H1 (cell line): Measurements from ENCODE around the gene ZW10. TPM values are rescaled to one million over a fixed set of nuclear protein-coding genes. Genes with fewer than 3 reads are reported as not detected.

Experiments used
- CTCF ChIA-PET: fragments of 300-600 bp; sonication (Branson Sonifier 250); formaldehyde crosslinking; loops from one replicate; lab custom pipeline; 2021; ENCODE audit not compliant: partially characterized antibody; lab: Charles Lee
- POLR2A ChIA-PET: fragments of 300-600 bp; sonication (Branson Sonifier 250); formaldehyde crosslinking; loops from one replicate; lab custom pipeline; 2021; ENCODE audit warnings: inconsistent platforms; ENCODE audit not compliant: partially characterized antibody; lab: Charles Lee
- DNase-seq, 2 experiments: peaks; one replicate each; pipeline versions ENCODE4 v3.0.0 to v3.0.0-alpha.2; 2010 to 2022; ENCODE audit warnings: low spot score in 2 of 2, low read depth in 1 of 2, mixed read lengths in 1 of 2
- FAIRE-seq: peaks from 2 replicates; lab custom pipeline; 2011; peaks lifted over from hg19 to GRCh38; lab: Jason Lieb, UNC
- H2AFZ ChIP-seq: 2 replicates; pipeline ENCODE4 v1.8.1; 2012; ENCODE audit warnings: low read length, inconsistent platforms
- H2AK5ac ChIP-seq: 2 replicates; pipeline ENCODE4 v1.6.1; 2013; ENCODE audit warnings: low read depth, low read length
- H2BK120ac ChIP-seq: replicated peaks from 2 replicates; pipeline ENCODE3; 2013; ENCODE audit warnings: low read depth, low read length, inconsistent platforms
- H2BK12ac ChIP-seq: 2 replicates; pipeline ENCODE4 v1.6.1; 2013; ENCODE audit warnings: low read depth, low read length
- H2BK15ac ChIP-seq: 2 replicates; pipeline ENCODE4 v1.6.1; 2013; ENCODE audit warnings: low read length
- H2BK20ac ChIP-seq: 2 replicates; pipeline ENCODE4 v1.6.1; 2013; ENCODE audit warnings: low read length
- H2BK5ac ChIP-seq: 2 replicates; pipeline ENCODE4 v1.6.1; 2013; ENCODE audit warnings: low read depth, low read length
- H3K14ac ChIP-seq: 2 replicates; pipeline ENCODE4 v1.6.1; 2013; ENCODE audit warnings: inconsistent platforms; ENCODE audit not compliant: insufficient read length
- H3K18ac ChIP-seq: 2 replicates; pipeline ENCODE4 v1.6.1; 2013; ENCODE audit warnings: low read length; ENCODE audit errors: extremely low read depth
- H3K23ac ChIP-seq: 2 replicates; pipeline ENCODE4 v1.6.1; 2013; ENCODE audit warnings: inconsistent platforms; ENCODE audit not compliant: insufficient read length
- H3K23me2 ChIP-seq: 2 replicates; pipeline ENCODE4 v1.6.1; 2013; ENCODE audit warnings: low read depth, low read length
- H3K27ac ChIP-seq: 2 replicates; pipeline ENCODE4 v1.6.1; 2011; ENCODE audit warnings: low read depth, low read length, inconsistent platforms
- H3K27me3 ChIP-seq, 4 experiments: replicated peaks in 1 of 4; 1 replicate in 1 of 4; 2 replicates in 3 of 4; pipeline versions ENCODE4 v1.6.1 to v1.8.1; 2011 to 2013; ENCODE audit warnings: low read length in 3 of 4, mild to moderate bottlenecking in 3 of 4, inconsistent platforms in 2 of 4, mixed read lengths in 2 of 4, moderate library complexity in 1 of 4; ENCODE audit not compliant: control insufficient read depth in 3 of 4, insufficient read depth in 3 of 4; ENCODE audit errors: extremely low read depth in 1 of 4
- H3K36me3 ChIP-seq, 4 experiments: 2 replicates each; pipeline versions ENCODE4 v1.6.1 to v1.8.1; 2011 to 2013; ENCODE audit warnings: mild to moderate bottlenecking in 4 of 4, low read length in 3 of 4, moderate library complexity in 2 of 4, control low read depth in 1 of 4, inconsistent platforms in 1 of 4; ENCODE audit not compliant: insufficient read depth in 4 of 4, control insufficient read depth in 2 of 4
- H3K4ac ChIP-seq: replicated peaks from 2 replicates; pipeline ENCODE3; 2013; ENCODE audit warnings: low read length, low read depth, mixed read lengths, inconsistent platforms; ENCODE audit not compliant: insufficient read length
- H3K4me1 ChIP-seq, 4 experiments: replicated peaks in 1 of 4; 1 replicate in 1 of 4; 2 replicates in 3 of 4; pipeline versions ENCODE4 v1.6.1 to v1.8.1; 2011 to 2013; ENCODE audit warnings: low read length in 3 of 4, inconsistent platforms in 2 of 4, mixed read lengths in 1 of 4; ENCODE audit not compliant: insufficient read depth in 4 of 4, control insufficient read depth in 3 of 4
- H3K4me2 ChIP-seq, 2 experiments: 2 replicates each; pipeline versions ENCODE4 v1.6.1 to v1.8.1; 2011 to 2013; ENCODE audit warnings: low read depth in 2 of 2, low read length in 2 of 2, control low read depth in 1 of 2, inconsistent platforms in 1 of 2, mild to moderate bottlenecking in 1 of 2; ENCODE audit not compliant: insufficient read depth in 1 of 2
- H3K4me3 ChIP-seq, 4 experiments: fragments of 200-600, 300-600 bp in 1 of 4; sonication (generic), shearing (Covaris generic), sonication (Bioruptor Twin) in 1 of 4; 2 replicates each; pipeline versions ENCODE4 v1.5.1 to v1.8.1; 2011 to 2016; ENCODE audit warnings: low read length in 4 of 4, low read depth in 3 of 4, control low read depth in 2 of 4, inconsistent platforms in 2 of 4, mild to moderate bottlenecking in 2 of 4, mixed read lengths in 1 of 4, moderate library complexity in 1 of 4; ENCODE audit not compliant: insufficient read depth in 2 of 4; ENCODE audit errors: extremely low read depth in 1 of 4
- H3K56ac ChIP-seq: replicated peaks from 2 replicates; pipeline ENCODE3; 2013; ENCODE audit warnings: low read depth, mild to moderate bottlenecking, mixed read lengths, low read length, inconsistent platforms; ENCODE audit not compliant: insufficient read length
- H3K79me1 ChIP-seq: 2 replicates; pipeline ENCODE4 v1.6.1; 2013; ENCODE audit warnings: low read depth, low read length, control low read depth
- H3K79me2 ChIP-seq, 2 experiments: 2 replicates each; pipeline versions ENCODE4 v1.6.1 to v1.8.1; 2012 to 2013; ENCODE audit warnings: low read length in 2 of 2, mild to moderate bottlenecking in 2 of 2, inconsistent platforms in 1 of 2; ENCODE audit not compliant: insufficient read depth in 2 of 2, control insufficient read depth in 1 of 2
- H3K9ac ChIP-seq, 4 experiments: replicated peaks in 1 of 4; 1 replicate in 1 of 4; 2 replicates in 3 of 4; pipeline versions ENCODE4 v1.6.1 to v1.8.1; 2011 to 2013; ENCODE audit warnings: low read depth in 3 of 4, low read length in 3 of 4, control low read depth in 2 of 4, mild to moderate bottlenecking in 2 of 4, moderate library complexity in 2 of 4, inconsistent platforms in 1 of 4; ENCODE audit errors: extremely low read depth in 1 of 4
- H3K9me3 ChIP-seq, 2 experiments: 2 replicates each; pipeline versions ENCODE4 v1.6.1 to v1.8.1; 2012 to 2013; ENCODE audit warnings: mild to moderate bottlenecking in 2 of 2, moderate library complexity in 2 of 2, control low read depth in 1 of 2, inconsistent platforms in 1 of 2, low read depth in 1 of 2, low read length in 1 of 2, mixed read lengths in 1 of 2; ENCODE audit not compliant: insufficient read depth in 2 of 2
- H4K20me1 ChIP-seq, 2 experiments: replicated peaks in 1 of 2; 2 replicates each; pipeline versions ENCODE3 to v1.8.1; 2011 to 2013; ENCODE audit warnings: inconsistent platforms in 2 of 2, low read length in 2 of 2, mild to moderate bottlenecking in 1 of 2; ENCODE audit not compliant: insufficient read depth in 2 of 2, control insufficient read depth in 1 of 2
- H4K5ac ChIP-seq: 2 replicates; pipeline ENCODE4 v1.6.1; 2013; ENCODE audit warnings: low read length, low read depth, mixed read lengths, inconsistent platforms; ENCODE audit not compliant: insufficient read length
- H4K8ac ChIP-seq: 2 replicates; pipeline ENCODE4 v1.8.0; 2013; ENCODE audit warnings: mild to moderate bottlenecking, moderate library complexity, low read length, inconsistent platforms; ENCODE audit not compliant: insufficient read depth; ENCODE audit errors: extremely low read depth
- H4K91ac ChIP-seq: replicated peaks from 2 replicates; pipeline ENCODE3; 2013; ENCODE audit warnings: low read length, mixed read lengths, inconsistent platforms; ENCODE audit not compliant: insufficient read length
- CBX5 ChIP-seq: fragments of 300-800, 300-1000 bp; sonication (generic); IDR thresholded peaks from 2 replicates; pipeline ENCODE4 v1.7.1; 2016; ENCODE audit warnings: antibody characterized with exemption, low read length, low read depth
- CBX8 ChIP-seq: fragments of 300-800, 300-1000 bp; sonication (generic); IDR thresholded peaks from 2 replicates; pipeline ENCODE4 v1.7.1; 2016; ENCODE audit warnings: low read depth, low read length, borderline replicate concordance
- EGR1 ChIP-seq: IDR thresholded peaks from 2 replicates; pipeline ENCODE4 v1.6.1; 2011; ENCODE audit warnings: low read depth, low read length, borderline replicate concordance
- FOSL1 ChIP-seq: IDR thresholded peaks from 2 replicates; pipeline ENCODE4 v1.6.1; 2011; ENCODE audit warnings: mild to moderate bottlenecking, low read depth, low read length, moderate library complexity; ENCODE audit not compliant: insufficient read depth
- KDM1A ChIP-seq: fragments of 200-600, 300-600 bp; sonication (generic); IDR thresholded peaks from 2 replicates; pipeline ENCODE4 v1.7.1; 2016; ENCODE audit warnings: mild to moderate bottlenecking, low read length, borderline replicate concordance
- RAD21 ChIP-seq, 2 experiments: IDR thresholded peaks in 1 of 2; conservative IDR thresholded peaks in 1 of 2; 2 replicates each; pipeline ENCODE4 v1.6.1; 2011; ENCODE audit warnings: low read depth in 2 of 2, low read length in 2 of 2, improper control_type of control experiment in 1 of 2, inconsistent platforms in 1 of 2, mild to moderate bottlenecking in 1 of 2, moderate library complexity in 1 of 2
- RXRA ChIP-seq: IDR thresholded peaks from 2 replicates; pipeline ENCODE4 v1.6.1; 2011; ENCODE audit warnings: low read depth, mild to moderate bottlenecking, low read length, moderate library complexity; ENCODE audit not compliant: insufficient read depth
- SAP30 ChIP-seq: fragments of 300-600 bp; sonication (generic); IDR thresholded peaks from 2 replicates; pipeline ENCODE4 v1.7.1; 2012; ENCODE audit warnings: low read length, moderate library complexity, mild to moderate bottlenecking, inconsistent platforms; ENCODE audit not compliant: insufficient read depth, insufficient replicate concordance
- SIN3A ChIP-seq, 2 experiments: IDR thresholded peaks in 1 of 2; conservative IDR thresholded peaks in 1 of 2; 2 replicates each; pipeline ENCODE4 v1.6.1; 2011 to 2012; ENCODE audit warnings: low read length in 2 of 2, improper control_type of control experiment in 1 of 2, low read depth in 1 of 2, mild to moderate bottlenecking in 1 of 2
- SIRT6 ChIP-seq: IDR thresholded peaks from one replicate; pipeline ENCODE4 v1.7.1; 2012; ENCODE audit warnings: low read length, inconsistent platforms
- SIX5 ChIP-seq: IDR thresholded peaks from 2 replicates; pipeline ENCODE4 v1.6.1; 2011; ENCODE audit warnings: mild to moderate bottlenecking, low read depth, low read length
- SUZ12 ChIP-seq: fragments of 200-600 bp; sonication (generic); IDR thresholded peaks from 2 replicates; pipeline ENCODE4 v1.6.1; 2012; ENCODE audit warnings: mild to moderate bottlenecking, inconsistent platforms, low read length, moderate library complexity, mixed read lengths
- TAF1 ChIP-seq: IDR thresholded peaks from 2 replicates; pipeline ENCODE4 v1.6.1; 2011; ENCODE audit warnings: mild to moderate bottlenecking, low read depth, low read length
- TCF12 ChIP-seq: IDR thresholded peaks from 2 replicates; pipeline ENCODE4 v1.6.1; 2011; ENCODE audit warnings: low read depth, mild to moderate bottlenecking, low read length
- WGBS, 2 experiments: shearing (Covaris generic) in 1 of 2; methylation state at CpG; one replicate each; pipeline versions ENCODE4 v1.1.6 to v1.1.7; 2013 to 2015; ENCODE audit warnings: low lambda C conversion rate in 2 of 2, mixed read lengths in 2 of 2, inconsistent platforms in 1 of 2, low coverage in 1 of 2, missing lambda C conversion rate in 1 of 2; ENCODE audit not compliant: insufficient replicate concordance in 2 of 2, insufficient coverage in 1 of 2, insufficient read length in 1 of 2; ENCODE audit errors: extremely low coverage in 1 of 2, missing lambda C conversion rate in 1 of 2; 5-methylcytosine and 5-hydroxymethylcytosine counted together
- polyA plus RNA-seq, 7 experiments: library from polyadenylated mRNA; depleted of rRNA in 3 of 7; stranded (reverse) in 5 of 7; unstranded in 2 of 7; fragments of >200 nt in 5 of 7; fragments of 200-250 nt in 2 of 7; gene quantifications; 1 replicate in 5 of 7; 2 replicates in 1 of 7; 4 replicates in 1 of 7; pipeline versions ENCODE4 v1.2.1 to v1.2.3, GENCODE V29; 2011 to 2013; ENCODE audit warnings: missing spikeins in 2 of 7, mixed read lengths in 2 of 7
- total RNA-seq: library from RNA; stranded (reverse); fragmentation: NEBNext Ultra II Directional; extraction: Animal tissue kit (Norgen Biotek cat#: 25700); gene quantifications from 2 replicates; pipeline ENCODE4 v1.2.1, GENCODE V29; 2021

Gene ZW10
- total and polyA plus RNA-seq, 2 of the 8 experiments (the other 6 are each of a cell fraction or from before 2014, with no cell fraction given) = 9.0 to 25.3 TPM

DNA sequence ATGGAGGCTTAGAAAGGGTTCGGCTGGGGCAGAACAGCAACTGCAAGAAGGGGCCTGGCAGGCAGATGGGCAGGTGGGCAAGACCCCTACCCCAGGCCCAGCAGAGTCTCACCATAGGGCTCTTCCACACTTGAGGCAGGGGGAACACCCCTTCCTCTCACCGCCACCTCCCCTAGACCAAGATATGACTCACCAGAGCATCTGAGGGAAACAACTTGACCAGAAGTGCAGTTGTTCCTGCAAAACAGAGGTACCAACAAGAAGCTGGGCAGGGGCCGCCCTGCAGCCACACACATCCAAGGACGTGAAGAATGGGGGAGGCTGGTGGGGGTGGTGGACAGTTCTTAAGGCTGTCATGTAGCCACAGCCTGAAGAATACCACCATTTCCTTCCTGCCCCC is 78.3 kb downstream of the ZW10 start:
- ChIA-PET POLR2A (no interaction called here), CTCF (no interaction called here)
- no peak overlapping the region for H3K4me2 ChIP-seq
- no peaks in the 10 kb centered on the region for H3K79me1 ChIP-seq
- no peak overlapping the region for H2AFZ ChIP-seq
- TF ChIP-seq SIX5 = no peak
- no peak for TF ChIP-seq CBX8
- TF ChIP-seq RAD21 (IDR thresholded peaks at IDR 0.05 in 1 of 2, conservative IDR thresholded peaks at IDR 0.05 in 1 of 2; ENCODE audit: low read depth in 2 of 2, low read length in 2 of 2) = no peak
- TF ChIP-seq SIN3A (conservative IDR thresholded peaks at IDR 0.05 in 1 of 2, IDR thresholded peaks at IDR 0.05 in 1 of 2; ENCODE audit: low read depth in 1 of 2, low read length in 2 of 2) = no peak
- TF ChIP-seq SIRT6 = no peak
- no peak for TF ChIP-seq RXRA
- TF ChIP-seq SAP30 = no peak
- no peak for TF ChIP-seq TAF1
- TF ChIP-seq TCF12 = no peak
- no peak for TF ChIP-seq SUZ12
- no peak for TF ChIP-seq EGR1
- TF ChIP-seq CBX5 = no peak
- TF ChIP-seq KDM1A = no peak
- TF ChIP-seq FOSL1 = no peak
- H3K9ac ChIP-seq = no peak overlapping the region
- no peaks in the 10 kb centered on the region; a peak in 1 of 7 replicates for H3K4me1 ChIP-seq
- H3K4ac ChIP-seq = no peak overlapping the region
- no peaks in the 10 kb centered on the region for H3K79me2 ChIP-seq
- no peaks in the 10 kb centered on the region for H3K9me3 ChIP-seq
- H3K23me2 ChIP-seq = no peaks in the 10 kb centered on the region; the same call in 1 of the 2 replicates
- H3K27ac ChIP-seq = no peak overlapping the region
- H3K36me3 ChIP-seq = no peaks in the 10 kb centered on the region
- H3K56ac ChIP-seq = no peak overlapping the region
- no peaks in the 10 kb centered on the region for H4K20me1 ChIP-seq
- no peak overlapping the region for H4K5ac ChIP-seq
- H3K23ac ChIP-seq = no peak overlapping the region
- H3K14ac ChIP-seq = no peak overlapping the region
- no peak overlapping the region for H2BK12ac ChIP-seq
- no peak overlapping the region for H3K18ac ChIP-seq
- H4K91ac ChIP-seq = no peak overlapping the region
- 93% methylated on average over 4 of the region's 4 CpGs; no CpG with 5 or more reads in 1 of the 2 experiments for WGBS, 2 experiments
- no peak overlapping the region for H2BK120ac ChIP-seq
- no peak for FAIRE-seq
- H2AK5ac ChIP-seq = no peak overlapping the region
- H4K8ac ChIP-seq = no peak overlapping the region; the same call in 1 of the 2 replicates
- no peak overlapping the region for H3K4me3 ChIP-seq
- no peaks in the 10 kb centered on the region for H3K27me3 ChIP-seq
- H2BK20ac ChIP-seq = no peak overlapping the region
- no peak for DNase-seq
- no peak overlapping the region for H2BK15ac ChIP-seq
- no peak overlapping the region for H2BK5ac ChIP-seq
